HepG2 (cell line): ENCODE data around the gene PLA2G4F. TPM values are rescaled to one million over a fixed set of nuclear protein-coding genes. Genes with fewer than 3 reads are reported as not detected.
A peak's percentile ranks its signal among the peaks of the same experiment; 100 is the strongest.

Experiments
- EHMT2 ChIP-seq: fragments of 200-600 bp; sonication (generic); IDR thresholded peaks from 2 replicates; pipeline ENCODE4 v1.7.0; 2017; ENCODE audit warnings: antibody characterized with exemption, low read depth, low read length, borderline replicate concordance
- ERF ChIP-seq: IDR thresholded peaks from 2 replicates; pipeline ENCODE4 v1.6.1; 2018; ENCODE audit warnings: missing biosample characterization, missing genetic modification reagents
- GABPB1 ChIP-seq: IDR thresholded peaks from 2 replicates; pipeline ENCODE4 v1.6.1; 2016; ENCODE audit warnings: mild to moderate bottlenecking, missing genetic modification reagents, moderate library complexity, missing compliant biosample characterization
- GFI1 ChIP-seq: sonication (generic); formaldehyde crosslinking; IDR thresholded peaks from 2 replicates; pipeline ENCODE4 v1.5.0; 2020; ENCODE audit warnings: missing genetic modification reagents, mild to moderate bottlenecking, borderline replicate concordance
- HDAC1 ChIP-seq: sonication (generic); formaldehyde crosslinking; IDR thresholded peaks from 2 replicates; pipeline ENCODE4 v1.5.1; 2020; ENCODE audit warnings: mild to moderate bottlenecking, missing genetic modification reagents
- HDAC6 ChIP-seq: fragments of 200-600 bp; sonication (generic); IDR thresholded peaks from 2 replicates; pipeline ENCODE4 v1.7.0; 2017; ENCODE audit warnings: mild to moderate bottlenecking, antibody characterized with exemption, low read length, low read depth
- HHEX ChIP-seq: IDR thresholded peaks from 2 replicates; pipeline ENCODE4 v1.6.1; 2016; ENCODE audit warnings: control low read depth
- HIVEP1 ChIP-seq: sonication (generic); formaldehyde crosslinking; IDR thresholded peaks from 2 replicates; pipeline ENCODE4 v1.4.0; 2020; ENCODE audit warnings: mild to moderate bottlenecking, missing genetic modification reagents
- HMGA1 ChIP-seq: sonication (generic); formaldehyde crosslinking; conservative IDR thresholded peaks from 2 replicates; pipeline ENCODE4 v1.4.0; 2020; ENCODE audit warnings: missing genetic modification reagents
- HOXA9 ChIP-seq: sonication (generic); formaldehyde crosslinking; IDR thresholded peaks from 2 replicates; pipeline ENCODE4 v1.8.1; 2022; ENCODE audit warnings: missing genetic modification reagents, mild to moderate bottlenecking, moderate library complexity, borderline replicate concordance
- KMT2B ChIP-seq: IDR thresholded peaks from 2 replicates; pipeline ENCODE4 v1.6.1; 2016; ENCODE audit warnings: missing genetic modification reagents, missing compliant biosample characterization
- MIER2 ChIP-seq: IDR thresholded peaks from 2 replicates; pipeline ENCODE4 v1.6.1; 2016; ENCODE audit warnings: missing biosample characterization, missing genetic modification reagents
- NAIF1 ChIP-seq: sonication (generic); formaldehyde crosslinking; IDR thresholded peaks from 2 replicates; pipeline ENCODE4 v1.5.0; 2020; ENCODE audit warnings: mild to moderate bottlenecking, missing genetic modification reagents, borderline replicate concordance
- RNF2 ChIP-seq: fragments of 450-650 bp; conservative IDR thresholded peaks from 2 replicates; pipeline ENCODE4 v1.6.1; 2016; ENCODE audit warnings: low read depth
- SIX1 ChIP-seq: sonication (generic); formaldehyde crosslinking; IDR thresholded peaks from 2 replicates; pipeline ENCODE4 v1.4.0; 2020; ENCODE audit warnings: missing genetic modification reagents, borderline replicate concordance
- SNRNP70 ChIP-seq: fragments of 200-400 bp; formaldehyde crosslinking; IDR thresholded peaks from 2 replicates; pipeline ENCODE4 v1.6.1; 2017; ENCODE audit warnings: mild to moderate bottlenecking, low read depth, low read length, moderate library complexity
- ZBTB33 ChIP-seq: sonication (generic); formaldehyde crosslinking; IDR thresholded peaks from 2 replicates; pipeline ENCODE4 v1.4.0; 2020; ENCODE audit warnings: missing genetic modification reagents
- ZFP36 ChIP-seq: fragments of 150-350 bp; IDR thresholded peaks from 2 replicates; pipeline ENCODE4 v1.6.1; 2018; ENCODE audit warnings: borderline replicate concordance, low read length, low read depth; ENCODE audit not compliant: partially characterized antibody
- ZNF142 ChIP-seq: sonication (generic); formaldehyde crosslinking; IDR thresholded peaks from 2 replicates; pipeline ENCODE4 v1.4.0; 2020; ENCODE audit warnings: missing genetic modification reagents
- ZNF33B ChIP-seq: sonication (generic); formaldehyde crosslinking; IDR thresholded peaks from 2 replicates; pipeline ENCODE4 v1.5.1; 2020; ENCODE audit warnings: mild to moderate bottlenecking, missing genetic modification reagents
- polyA plus RNA-seq, 8 experiments: library from polyadenylated mRNA; depleted of rRNA in 3 of 8; stranded (reverse) in 7 of 8; unstranded in 1 of 8; fragments of >200 nt; fragmentation: Illumina TruSeq in 4 of 8; extraction: Trizol in 4 of 8; gene quantifications; 2 replicates each; pipeline versions ENCODE4 v1.2.1 to v1.2.3, GENCODE V29; 2011 to 2016; ENCODE audit warnings: low read depth in 4 of 8, missing spikeins in 1 of 8, mixed read lengths in 1 of 8; ENCODE audit not compliant: insufficient read depth in 1 of 8
- total RNA-seq, 5 experiments: library from RNA; depleted of rRNA; stranded (reverse); fragments of >200 nt; fragmentation: Illumina TruSeq; extraction: Trizol; gene quantifications; 2 replicates each; pipeline ENCODE4 v1.2.3, GENCODE V29; 2016; ENCODE audit warnings: low read depth in 1 of 5
- TF ChIP-seq, protein P1 (sequence below): conservative IDR thresholded peaks from 2 replicates; pipeline ENCODE4 v1.6.1; 2018; ENCODE audit warnings: missing genetic modification reagents
- TF ChIP-seq, protein P2 (sequence below): IDR thresholded peaks from 2 replicates; pipeline ENCODE4 v1.6.1; 2018; ENCODE audit warnings: missing genetic modification reagents, mild to moderate bottlenecking, missing compliant biosample characterization

PLA2G4F gene
- total and polyA plus RNA-seq, 2 of the 13 experiments (the other 11 are each of a cell fraction or from before 2014, with no cell fraction given) = 0.07 TPM; not detected in 1

DNA sequence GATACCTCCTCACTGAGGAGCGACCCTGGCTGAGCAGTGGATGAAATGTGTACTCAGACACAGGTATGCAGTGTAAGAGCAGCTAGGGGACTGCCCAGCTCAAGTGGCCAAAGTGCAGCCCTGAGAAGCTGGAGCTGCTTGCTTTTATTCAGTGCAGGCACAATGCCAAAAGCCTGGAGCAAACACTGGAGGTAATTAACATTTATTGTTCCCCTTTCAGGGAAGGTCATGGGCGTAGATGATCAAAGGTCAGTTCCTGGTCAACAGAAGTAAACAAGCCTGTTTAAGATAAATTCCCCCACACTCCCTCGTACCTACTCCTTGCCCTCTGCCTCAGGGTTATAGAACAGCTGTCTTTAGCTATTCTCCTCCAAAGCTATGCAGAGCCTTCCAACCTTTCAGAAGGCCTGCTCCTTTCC, 17.5 kb downstream of the PLA2G4F start (continued):
- TF ChIP-seq HIVEP1 (no peak), RNF2 (no peak), GABPB1 (CRISPR knock-in tag) (0 out of 2 replicates have a peak, but pooled peaks have one; percentile 11), NAIF1 (no peak), HOXA9 (CRISPR knock-in tag) (no peak), HHEX (CRISPR knock-in tag) (peak; percentile 37; the same call in 1 of the 2 replicates), HDAC6 (no peak), ZBTB33 (peak; percentile 79), HMGA1 (CRISPR knock-in tag) (no peak), SIX1 (CRISPR knock-in tag) (no peak), ZNF33B (no peak), HDAC1 (CRISPR knock-in tag) (peak; percentile 42; the same call in 1 of the 2 replicates), MIER2 (CRISPR knock-in tag) (peak; percentile 79), SNRNP70 (no peak), GFI1 (no peak), EHMT2 (no peak), ZNF142 (CRISPR knock-in tag) (no peak), KMT2B (CRISPR knock-in tag) (no peak), ERF (CRISPR knock-in tag) (peak; percentile 72; the same call in 1 of the 2 replicates), ZFP36 (peak; percentile 97)
- TF ChIP-seq, protein P1, sequence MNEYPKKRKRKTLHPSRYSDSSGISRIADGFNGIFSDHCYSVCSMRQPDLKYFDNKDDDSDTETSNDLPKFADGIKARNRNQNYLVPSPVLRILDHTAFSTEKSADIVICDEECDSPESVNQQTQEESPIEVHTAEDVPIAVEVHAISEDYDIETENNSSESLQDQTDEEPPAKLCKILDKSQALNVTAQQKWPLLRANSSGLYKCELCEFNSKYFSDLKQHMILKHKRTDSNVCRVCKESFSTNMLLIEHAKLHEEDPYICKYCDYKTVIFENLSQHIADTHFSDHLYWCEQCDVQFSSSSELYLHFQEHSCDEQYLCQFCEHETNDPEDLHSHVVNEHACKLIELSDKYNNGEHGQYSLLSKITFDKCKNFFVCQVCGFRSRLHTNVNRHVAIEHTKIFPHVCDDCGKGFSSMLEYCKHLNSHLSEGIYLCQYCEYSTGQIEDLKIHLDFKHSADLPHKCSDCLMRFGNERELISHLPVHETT = no peak; the same call in 1 of the 2 replicates
- TF ChIP-seq, protein P2, sequence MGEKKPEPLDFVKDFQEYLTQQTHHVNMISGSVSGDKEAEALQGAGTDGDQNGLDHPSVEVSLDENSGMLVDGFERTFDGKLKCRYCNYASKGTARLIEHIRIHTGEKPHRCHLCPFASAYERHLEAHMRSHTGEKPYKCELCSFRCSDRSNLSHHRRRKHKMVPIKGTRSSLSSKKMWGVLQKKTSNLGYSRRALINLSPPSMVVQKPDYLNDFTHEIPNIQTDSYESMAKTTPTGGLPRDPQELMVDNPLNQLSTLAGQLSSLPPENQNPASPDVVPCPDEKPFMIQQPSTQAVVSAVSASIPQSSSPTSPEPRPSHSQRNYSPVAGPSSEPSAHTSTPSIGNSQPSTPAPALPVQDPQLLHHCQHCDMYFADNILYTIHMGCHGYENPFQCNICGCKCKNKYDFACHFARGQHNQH (CRISPR knock-in tag) = peak; percentile 68
